COR-L47 (cell line): ENCODE results near the gene TRIM59.
"Not testable (repeated sequence)": the region's sequence is repeated elsewhere in the genome, so short reads cannot be mapped to it uniquely, and the experiment has no call there.

Source experiments
- DNase-seq: peaks from one replicate; lab custom pipeline; 2025; lab: John Stamatoyannopoulos, UW

The TRIM59 gene

DNA sequence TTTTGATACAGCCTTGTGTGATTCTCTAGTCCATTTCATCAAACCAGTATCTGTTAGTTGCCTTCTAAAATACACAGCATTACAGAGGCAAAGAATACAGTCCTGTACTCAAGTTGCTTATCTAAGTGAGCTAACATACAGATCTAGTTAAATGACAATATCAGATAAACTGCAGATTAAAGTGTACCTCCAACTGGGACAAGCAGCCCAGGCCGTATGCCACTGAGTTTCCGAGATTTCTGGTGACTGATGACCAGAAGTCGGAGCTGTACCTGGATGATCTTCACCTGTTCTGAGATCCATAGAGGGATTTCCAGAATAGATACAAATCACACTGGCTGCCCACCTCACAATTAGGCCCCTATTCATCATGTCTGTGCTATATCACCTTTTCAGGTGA is 6.3 kb upstream of the TRIM59 start:
- DNase-seq = no peak

GRCh38 chr3:160454995-160455394 is 5.4 kb upstream of the TRIM59 start:
- peak; percentile 69 for DNase-seq

DNA sequence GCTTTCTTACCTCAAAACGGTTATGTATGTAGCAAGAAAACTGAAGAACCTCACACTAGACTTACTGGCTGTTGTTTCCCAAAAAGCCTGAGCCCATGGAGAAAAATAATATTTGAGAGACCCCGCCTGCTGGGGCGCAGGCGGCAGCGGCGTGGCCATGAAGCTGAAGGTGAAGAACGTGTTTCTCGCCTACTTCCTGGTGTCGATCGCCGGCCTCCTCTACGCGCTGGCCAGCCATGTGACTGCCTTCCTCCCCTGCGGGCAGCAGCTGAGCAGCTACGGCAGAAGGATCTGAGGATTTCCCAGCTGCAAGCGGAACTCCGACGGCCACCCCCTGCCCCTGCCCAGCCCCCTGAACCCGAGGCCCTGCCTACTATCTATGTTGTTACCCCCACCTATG is 2.7 kb upstream of the TRIM59 start:
- DNase-seq = not testable (repeated sequence)

DNA sequence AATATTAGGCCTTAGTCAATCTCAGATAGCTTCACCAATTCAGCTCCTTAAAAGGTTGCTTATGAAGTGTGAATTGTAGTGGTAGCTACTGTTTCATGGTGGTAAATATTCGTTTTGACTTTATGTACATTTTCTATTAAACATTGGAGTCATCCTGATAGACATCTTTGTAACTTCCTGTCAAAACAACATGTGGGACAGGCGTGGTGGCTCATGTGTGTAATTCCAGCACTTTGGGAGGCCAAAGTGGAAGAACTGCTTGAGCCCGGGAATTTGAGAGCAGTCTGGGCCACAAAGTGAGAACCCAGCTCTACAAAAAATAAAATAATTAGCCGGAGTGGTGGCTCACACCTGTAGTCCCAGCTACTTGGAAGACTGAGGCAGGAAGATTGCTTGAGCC is 2.0 kb upstream of the TRIM59 start:
- DNase-seq = no peak

- no peak for DNase-seq
Measured at GRCh38 chr3:160450846-160451245, 1.3 kb upstream of the TRIM59 start.

DNA sequence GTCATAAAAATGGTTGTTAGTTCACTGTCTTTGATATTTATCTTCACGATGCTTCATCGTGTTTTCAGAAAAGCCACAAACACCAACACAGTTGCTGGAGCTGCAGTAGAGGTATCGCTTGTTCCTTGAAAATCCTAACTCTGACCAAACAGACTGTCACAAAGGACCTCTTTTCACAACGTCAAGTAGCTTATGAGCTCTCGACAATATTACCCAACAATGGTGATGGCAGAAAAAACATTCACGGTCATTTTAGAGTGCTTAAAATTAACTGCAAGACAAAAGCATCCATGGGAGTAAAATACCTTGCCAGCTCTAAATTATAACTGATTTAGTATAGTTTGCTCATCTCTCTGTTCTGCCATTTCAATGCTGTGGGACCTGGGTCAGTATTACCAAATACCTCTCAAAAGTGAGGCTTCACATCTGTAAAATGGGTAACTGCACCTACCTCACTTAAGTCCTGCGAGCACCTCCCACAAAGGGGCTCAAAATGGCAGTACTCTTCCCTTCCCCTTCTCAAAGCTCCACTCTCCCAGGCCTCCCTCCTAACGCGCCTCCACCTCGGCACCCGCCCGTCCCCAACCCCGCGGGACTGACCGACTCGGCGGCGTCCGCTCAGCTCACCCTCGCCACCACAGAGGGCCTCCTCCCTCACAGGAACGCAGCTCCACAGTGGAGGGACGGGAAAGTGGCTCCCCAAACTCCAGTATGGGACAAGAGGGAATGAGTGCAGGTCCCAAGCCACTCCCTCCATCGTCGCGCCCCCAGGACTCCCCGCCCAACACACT is 546 bp downstream of the TRIM59 start:
- DNase-seq = no peak

- DNase-seq = no peak
Measured at GRCh38 chr3:160447544-160447943, 2.0 kb downstream of the TRIM59 start.

DNA sequence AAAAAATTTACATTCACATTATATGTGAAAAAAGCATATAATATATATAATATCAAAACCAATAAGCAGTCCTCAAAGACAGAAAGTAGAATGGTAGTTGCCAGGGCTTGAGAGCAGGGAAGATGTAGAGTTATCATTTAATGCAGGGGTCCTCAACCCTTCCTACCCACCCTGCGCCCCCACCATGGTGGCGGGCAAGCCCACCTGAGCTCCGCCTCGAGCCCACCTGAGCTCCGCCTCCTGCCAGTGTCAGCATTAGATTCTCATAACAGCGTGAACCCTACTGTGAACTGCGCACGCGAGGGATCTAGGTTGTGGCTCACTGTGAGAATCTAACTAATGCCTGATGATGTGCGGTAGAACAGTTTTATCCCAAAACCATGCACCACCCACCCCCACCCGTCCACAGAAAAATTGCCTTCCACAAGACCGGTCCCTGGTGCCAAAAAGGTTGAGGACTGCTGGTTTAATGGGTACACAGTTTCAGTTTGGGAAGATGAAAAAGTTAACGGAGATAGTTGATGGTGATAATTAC is 3.0 kb downstream of the TRIM59 start:
- no peak for DNase-seq

DNA sequence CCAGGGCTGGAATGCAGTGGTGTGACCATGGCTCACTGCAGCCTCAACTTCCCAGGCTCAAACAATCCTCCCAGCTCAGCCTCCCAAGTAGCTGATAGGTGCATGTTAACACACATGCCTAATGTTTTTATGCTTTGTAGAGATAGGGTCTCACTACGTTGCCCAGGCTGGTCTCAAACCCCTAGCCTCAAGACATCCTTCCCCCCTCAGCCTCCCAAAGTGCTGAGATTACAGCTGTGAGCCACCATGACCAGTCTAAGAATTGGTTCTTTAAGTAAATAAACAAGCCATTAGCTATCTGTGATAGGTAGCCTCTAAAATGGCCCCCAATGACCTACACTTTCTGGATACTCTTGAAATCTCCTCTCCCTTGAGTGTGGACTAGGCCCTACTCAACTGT is 3.7 kb downstream of the TRIM59 start:
- DNase-seq = no peak

DNA sequence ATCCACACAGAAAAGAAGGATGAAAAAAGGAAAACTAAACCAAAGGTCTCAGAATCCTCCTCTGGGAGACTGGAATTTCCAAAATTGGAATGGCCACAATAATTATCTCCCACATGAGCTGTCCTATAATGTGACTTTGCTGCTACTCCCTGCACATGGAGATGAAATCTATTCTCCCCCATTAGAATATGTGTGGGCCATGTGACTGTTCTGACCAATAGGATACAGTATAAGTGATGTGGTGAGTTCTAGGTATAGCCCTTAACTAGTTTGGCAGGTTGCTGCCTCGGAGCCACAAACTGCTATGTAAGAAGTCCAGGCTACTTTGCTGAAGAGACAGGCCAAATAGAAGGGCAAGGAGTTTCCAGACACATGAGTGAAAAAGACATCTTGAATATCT is 5.2 kb downstream of the TRIM59 start:
- no peak for DNase-seq

DNA sequence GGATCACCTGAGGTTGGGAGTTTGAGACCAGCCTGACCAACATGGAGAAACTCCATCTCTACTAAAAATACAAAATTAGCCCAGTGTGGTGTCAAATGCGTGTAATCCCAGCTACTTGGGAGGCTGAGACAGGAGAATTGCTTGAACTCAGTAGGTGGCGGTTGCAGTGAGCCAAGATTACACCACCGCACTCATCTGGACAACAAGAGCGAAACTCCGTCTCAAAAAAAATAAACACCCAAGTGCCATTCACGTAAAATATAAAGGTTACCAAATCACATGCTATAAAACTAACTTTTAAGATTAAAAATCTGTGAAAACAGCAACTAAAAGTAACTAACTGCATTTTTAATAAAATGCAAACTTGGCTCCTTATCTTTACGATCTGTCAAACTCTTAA is 8.9 kb downstream of the TRIM59 start:
- DNase-seq = no peak

DNA sequence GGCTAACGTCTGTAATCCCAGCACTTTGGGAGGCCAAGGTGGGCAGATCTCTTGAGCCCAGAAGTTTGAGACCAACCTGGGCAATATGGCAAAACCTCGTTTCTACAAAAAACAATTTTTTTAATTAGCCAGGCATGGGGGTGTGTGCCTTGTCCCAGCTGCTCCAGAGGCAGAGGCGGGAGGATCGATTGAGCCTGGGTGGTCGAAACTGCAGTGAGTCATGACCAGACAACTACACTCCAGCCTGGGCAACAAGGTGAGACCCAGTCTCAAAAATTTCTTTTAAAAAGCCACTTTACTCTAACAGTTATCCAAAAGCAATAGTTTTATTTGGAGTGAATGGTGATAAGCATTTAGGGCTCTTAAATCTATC is 12.5 kb downstream of the TRIM59 start:
- DNase-seq = no peak

GRCh38 chr3:160435747-160436146 is 13.8 kb downstream of the TRIM59 start:
- DNase-seq = no peak

DNA sequence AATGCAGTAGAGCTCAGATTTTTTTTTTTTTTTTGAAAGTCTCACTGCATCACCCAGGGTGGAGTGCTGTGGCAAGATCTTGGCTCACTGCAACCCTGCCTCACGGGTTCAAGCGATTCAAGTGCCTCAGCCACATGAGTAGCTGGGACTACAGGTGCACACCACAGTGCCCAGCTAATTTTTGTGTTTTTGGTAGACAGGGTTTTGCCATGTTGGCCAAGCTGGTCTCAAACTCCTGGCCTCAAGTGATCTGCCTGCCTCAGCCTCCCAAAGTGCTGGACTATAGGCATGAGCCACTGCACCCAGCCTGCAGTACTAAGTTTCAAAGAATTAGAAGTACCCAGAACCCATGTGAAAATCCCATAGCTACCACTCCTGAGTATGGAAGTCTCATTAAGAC is 14.5 kb downstream of the TRIM59 start:
- no peak for DNase-seq

DNA sequence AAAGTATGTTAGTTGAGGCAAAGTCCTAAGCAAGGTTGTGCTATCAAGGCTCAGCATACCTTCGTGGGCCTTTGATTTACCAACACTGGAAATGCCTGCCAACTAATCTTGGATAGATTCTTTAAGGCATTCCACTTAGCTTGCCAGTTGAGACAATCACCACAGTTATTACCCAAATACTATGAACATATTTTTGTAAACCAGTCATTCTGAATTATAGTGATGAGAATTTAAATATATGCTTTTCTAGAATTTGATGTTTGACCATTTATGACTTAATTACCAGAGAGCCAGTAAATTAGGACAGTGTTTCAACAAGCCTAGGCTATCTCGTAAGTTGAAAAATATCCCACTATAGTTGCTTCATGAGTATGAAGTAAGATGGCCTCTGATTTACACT is 15.5 kb downstream of the TRIM59 start:
- no peak for DNase-seq

- DNase-seq = no peak
Measured at GRCh38 chr3:160427832-160428424, 21.7 kb downstream of the TRIM59 start.

DNA sequence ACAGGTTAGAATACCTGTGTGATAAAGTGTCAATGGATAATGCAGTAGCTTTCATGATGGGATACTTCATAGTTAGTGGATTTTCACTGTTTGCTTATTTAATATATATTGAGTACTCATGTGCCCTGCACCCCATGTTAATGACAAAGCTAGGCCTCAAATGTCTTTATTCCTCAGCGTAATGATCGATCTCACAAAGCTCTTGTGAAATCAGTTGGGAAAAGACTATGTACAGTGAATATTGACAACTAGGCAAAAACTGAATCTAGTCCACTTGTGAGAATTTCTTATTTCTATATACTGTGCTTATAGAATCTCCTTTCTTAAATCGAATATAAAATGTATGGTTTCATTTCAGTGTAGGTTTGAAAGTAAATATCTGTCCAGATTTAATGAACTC is 32.3 kb downstream of the TRIM59 start:
- DNase-seq = no peak

- DNase-seq = peak; percentile 75
Measured at GRCh38 chr3:160413613-160414248, 35.9 kb downstream of the TRIM59 start.

GRCh38 chr3:160412477-160412876 is 37.1 kb downstream of the TRIM59 start:
- no peak for DNase-seq

DNA sequence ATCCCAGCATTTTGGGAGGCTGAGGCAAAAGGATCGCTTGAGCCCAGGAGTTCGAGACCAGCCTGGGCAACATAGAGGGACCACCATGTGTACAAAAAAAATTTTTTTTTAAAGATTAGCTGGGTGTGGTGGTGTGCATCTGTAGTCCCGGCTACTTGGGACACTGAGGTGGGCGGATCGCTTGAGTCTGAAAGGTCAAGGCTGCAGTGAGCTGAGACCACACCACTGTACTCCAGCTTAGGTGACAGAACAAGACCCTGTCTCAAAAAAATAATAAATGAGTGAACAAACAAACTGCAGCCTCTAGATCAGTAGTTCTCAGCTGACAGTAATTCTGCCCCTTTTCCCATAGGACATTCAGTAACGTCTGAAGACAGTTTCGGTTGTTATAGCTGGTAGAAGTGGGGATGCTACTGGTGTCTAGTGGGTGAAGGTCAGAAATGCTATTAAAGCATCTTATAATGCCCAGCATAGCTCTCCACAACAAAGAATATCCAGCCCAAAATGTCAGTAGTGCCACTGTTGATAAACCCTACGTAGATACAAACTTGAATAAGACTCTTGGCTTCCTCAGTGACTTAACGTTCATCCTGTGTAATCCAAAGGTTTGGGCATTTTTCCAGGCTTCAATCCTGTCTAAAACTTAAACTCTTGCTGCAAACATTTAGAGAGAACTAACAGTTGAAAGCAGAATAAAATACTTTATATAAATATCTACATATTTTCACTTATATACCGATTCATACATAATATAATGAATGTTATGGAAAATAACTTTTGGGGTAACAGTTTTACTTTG is 39.6 kb downstream of the TRIM59 start:
- no peak for DNase-seq

GRCh38 chr3:160403796-160404470 is 45.7 kb downstream of the TRIM59 start:
- DNase-seq = no peak

DNA sequence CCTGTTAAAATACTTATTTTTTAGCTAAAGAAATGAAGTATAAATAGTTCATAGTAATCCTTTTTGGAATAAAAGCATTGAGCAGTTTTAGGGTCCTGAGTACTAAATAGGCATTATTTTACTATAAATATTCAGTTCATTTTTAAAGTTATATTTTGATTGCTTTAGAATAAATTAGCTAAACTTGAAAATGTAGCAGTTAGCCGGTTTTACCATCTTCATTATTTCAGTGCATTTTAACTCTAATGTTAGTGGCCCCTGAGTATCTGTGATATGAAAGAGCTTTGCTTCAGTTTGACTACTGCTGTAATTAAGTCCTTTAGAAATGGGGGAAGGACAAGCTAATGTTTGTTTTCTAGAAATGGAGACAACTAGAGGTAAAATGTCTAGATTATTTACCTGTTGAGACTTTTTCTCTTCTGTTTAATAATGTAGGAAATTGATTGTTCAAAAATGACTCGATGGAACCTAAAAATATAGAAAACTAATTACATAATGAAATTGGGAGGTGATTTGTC is 46.5 kb downstream of the TRIM59 start:
- no peak for DNase-seq
